ENCODE results near the gene TGM1.
A peak's percentile ranks its signal among the peaks of the same experiment; 100 is the strongest.

TGM1 gene

GRCh38 chr14:24280797-24281460 is 18.0 kb upstream of the TGM1 start:
- no peak overlapping the region for H3K4me3 Mint-ChIP-seq
- ATAC-seq, result no peak
- H3K27ac Mint-ChIP-seq, result peak overlapping the region; percentile 44 to 45

DNA sequence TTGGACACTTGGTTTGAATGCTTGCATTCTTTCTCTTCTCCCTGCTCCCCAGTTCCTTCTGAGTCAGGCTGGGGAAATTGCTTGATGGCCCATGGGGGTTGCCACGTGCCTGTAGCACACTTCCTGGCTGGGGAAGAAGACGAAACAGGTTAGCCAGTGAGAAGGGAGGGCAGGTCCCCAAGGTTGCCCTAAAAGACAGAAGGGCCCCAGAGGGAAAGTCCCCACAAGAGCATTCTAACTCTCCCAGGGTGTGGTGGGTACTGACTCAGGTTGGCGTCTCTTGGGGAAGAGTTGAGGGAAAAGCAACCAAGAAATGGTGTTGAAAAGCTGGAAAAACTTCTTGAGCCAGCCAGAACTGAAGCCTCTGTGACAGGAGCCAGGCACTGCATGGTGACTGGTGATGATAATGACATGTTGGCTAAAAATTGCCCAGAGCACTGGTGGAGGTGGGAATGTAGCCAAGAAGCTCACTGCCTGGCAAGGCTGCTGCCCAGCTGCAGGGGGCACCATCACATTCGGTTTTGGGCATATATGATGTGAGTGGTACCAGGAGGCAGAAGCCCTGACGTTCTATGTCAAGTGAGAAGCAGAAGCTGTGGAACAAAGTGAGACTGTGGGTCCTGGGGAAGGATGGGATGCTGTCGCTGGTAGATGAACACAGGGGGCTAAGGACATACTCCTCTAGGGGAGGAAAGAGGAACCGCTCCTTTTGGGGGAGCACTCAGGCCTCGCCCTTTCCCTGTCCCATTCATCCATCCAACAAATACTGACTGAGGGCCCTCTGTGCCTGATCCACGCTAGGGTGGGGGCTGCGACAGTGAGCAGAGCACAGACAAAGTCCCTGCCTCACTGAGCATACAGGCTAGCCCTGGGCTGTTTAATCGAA is 16.6 kb upstream of the TGM1 start:
- Mint-ChIP-seq H3K4me3 (peak overlapping the region; percentile 66 to 69), H3K4me1 (peaks cover 56% of the 10 kb centered on the region), H3K27ac (peak overlapping the region; percentile 14 to 76), H3K9me3 (peaks cover 0 to 6% of the 10 kb centered on the region in 2 donors), H3K27me3 (no peaks in the 10 kb centered on the region)
- DNase-seq (peak; percentile 39 to 70), ATAC-seq (peak; percentile 94)

More at GRCh38 chr14:24280797-24281460, 18.0 kb upstream of the TGM1 start:
- no peak for DNase-seq
- Mint-ChIP-seq H3K27me3 (no peaks in the 10 kb centered on the region), H3K9me3 (peaks cover 0 to 6% of the 10 kb centered on the region in 2 donors), H3K4me1 (peaks cover 55% of the 10 kb centered on the region)

DNA sequence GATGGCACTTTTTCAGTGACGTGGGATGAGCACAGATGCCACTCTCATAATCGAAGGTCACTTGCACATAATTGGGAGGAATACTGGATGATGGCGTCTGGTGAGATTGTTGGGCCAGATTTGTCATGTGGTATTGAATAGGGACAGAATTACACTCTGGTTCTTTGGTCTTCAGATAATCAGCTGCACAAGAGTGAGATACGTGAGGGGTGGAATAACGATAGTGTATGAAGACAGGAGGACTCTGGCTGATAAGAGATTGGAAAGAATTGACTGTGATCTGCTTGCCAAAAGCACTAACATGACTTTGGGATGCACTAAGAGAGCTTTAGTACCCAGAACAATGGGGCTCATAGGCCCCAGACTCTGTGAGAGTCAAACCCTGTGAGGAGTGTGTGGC is 15.4 kb upstream of the TGM1 start:
- Mint-ChIP-seq H3K9me3 (peaks cover 0 to 6% of the 10 kb centered on the region in 2 donors), H3K27ac (peak overlapping the region in 1 of 2 donors; percentile 71), H3K4me1 (peaks cover 65% of the 10 kb centered on the region), H3K4me3 (peak overlapping the region; percentile 14 to 24), H3K27me3 (no peaks in the 10 kb centered on the region)
- no peak for ATAC-seq
- no peak for DNase-seq

GRCh38 chr14:24277606-24278321 is 14.8 kb upstream of the TGM1 start:
- Mint-ChIP-seq H3K27ac (peak overlapping the region in 1 of 2 donors; percentile 71), H3K27me3 (no peaks in the 10 kb centered on the region), H3K9me3 (peaks cover 0 to 6% of the 10 kb centered on the region in 2 donors), H3K4me3 (peak overlapping the region in 1 of 2 donors; percentile 14), H3K4me1 (peaks cover 72% of the 10 kb centered on the region)
- no peak for ATAC-seq
- no peak for DNase-seq

DNA sequence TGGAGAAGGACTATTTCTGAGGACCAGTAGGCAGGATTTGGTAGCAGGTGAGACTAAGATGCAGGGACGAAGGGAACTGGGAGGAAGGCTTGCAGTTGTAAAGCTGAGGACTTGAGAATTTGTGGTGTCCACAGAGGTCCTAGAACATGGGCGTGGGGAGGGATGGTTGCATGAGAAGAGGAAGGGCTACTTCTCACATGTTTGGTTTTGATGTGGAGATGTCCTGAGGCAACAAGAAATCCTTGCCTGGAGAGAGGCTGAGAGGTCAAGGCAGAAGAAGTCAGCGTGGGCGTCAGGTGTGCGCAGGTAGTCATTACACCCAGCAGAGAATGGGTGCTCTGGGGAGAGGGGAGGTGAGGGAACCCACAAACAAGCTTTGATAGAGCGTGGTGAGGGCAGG is 14.1 kb upstream of the TGM1 start:
- H3K27me3 Mint-ChIP-seq, result no peaks in the 10 kb centered on the region
- no peak for ATAC-seq
- peaks cover 79% of the 10 kb centered on the region for H3K4me1 Mint-ChIP-seq
- no peak for DNase-seq
- H3K9me3 Mint-ChIP-seq, result peaks cover 0 to 6% of the 10 kb centered on the region in 2 donors
- H3K27ac Mint-ChIP-seq, result peak overlapping the region; percentile 4 to 51
- no peak overlapping the region for H3K4me3 Mint-ChIP-seq

DNA sequence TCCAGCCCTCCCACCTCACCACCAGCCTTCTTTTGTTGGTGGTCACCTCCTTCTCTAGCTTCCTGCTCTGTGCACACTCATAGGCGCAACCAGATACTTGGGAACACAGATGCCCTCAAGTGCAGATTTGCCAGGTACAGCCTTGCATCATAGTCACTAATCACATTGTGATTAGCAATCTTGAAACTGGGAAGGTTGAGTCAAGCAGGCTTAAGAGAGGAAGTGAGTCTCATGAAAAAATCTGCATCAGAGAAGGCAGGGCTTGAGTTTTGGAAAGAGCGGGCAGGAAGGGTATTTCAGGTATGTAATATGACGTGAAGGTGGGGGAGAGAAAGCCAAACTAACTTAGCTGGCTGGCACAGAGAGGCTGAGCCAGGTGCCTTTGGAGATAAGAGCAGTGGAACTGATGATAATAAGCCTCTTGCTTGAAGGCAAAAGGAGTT is 11.1 kb upstream of the TGM1 start:
- Mint-ChIP-seq H3K27ac (peak overlapping the region; percentile 74 to 81), H3K9me3 (peaks cover 0 to 6% of the 10 kb centered on the region in 2 donors), H3K27me3 (no peaks in the 10 kb centered on the region), H3K4me3 (peak overlapping the region; percentile 44 to 64), H3K4me1 (peaks cover 71% of the 10 kb centered on the region)
- ATAC-seq, result peak; percentile 61
- DNase-seq, result peak; percentile 46 to 76

- ATAC-seq, result no peak
- peak overlapping the region; percentile 44 to 64 for H3K4me3 Mint-ChIP-seq
- peaks cover 65% of the 10 kb centered on the region for H3K4me1 Mint-ChIP-seq
- H3K9me3 Mint-ChIP-seq, result peaks cover 0 to 5% of the 10 kb centered on the region in 2 donors
- H3K27me3 Mint-ChIP-seq, result no peaks in the 10 kb centered on the region
- H3K27ac Mint-ChIP-seq, result peak overlapping the region; percentile 74 to 81
- no peak for DNase-seq
Measured at GRCh38 chr14:24273422-24273998, 10.5 kb upstream of the TGM1 start.

GRCh38 chr14:24272467-24272866 is 9.5 kb upstream of the TGM1 start:
- no peaks in the 10 kb centered on the region for H3K9me3 Mint-ChIP-seq
- no peaks in the 10 kb centered on the region for H3K27me3 Mint-ChIP-seq
- H3K4me3 Mint-ChIP-seq, result peak overlapping the region; percentile 32 to 87
- ATAC-seq, result no peak
- no peak for DNase-seq
- peak overlapping the region in 1 of 2 donors; percentile 94 for H3K27ac Mint-ChIP-seq
- peaks cover 54% of the 10 kb centered on the region for H3K4me1 Mint-ChIP-seq

- Mint-ChIP-seq H3K9me3 (no peaks in the 10 kb centered on the region), H3K27me3 (no peaks in the 10 kb centered on the region), H3K27ac (peak overlapping the region; percentile 74 to 94), H3K4me1 (peaks cover 48% of the 10 kb centered on the region), H3K4me3 (peak overlapping the region; percentile 87 to 92)
- ATAC-seq (no peak), DNase-seq (no peak)
Measured at GRCh38 chr14:24271834-24272263, 8.9 kb upstream of the TGM1 start.

GRCh38 chr14:24271134-24271833 is 8.3 kb upstream of the TGM1 start, which contains the start of gene RABGGTA:
TSS of gene RABGGTA (minus strand) at chr14:24271597. CDS start at chr14:24271115, 482 bp downstream.
- Mint-ChIP-seq H3K4me1 (peaks cover 44% of the 10 kb centered on the region), H3K9me3 (no peaks in the 10 kb centered on the region), H3K4me3 (peak within 1 kb of the TSS; percentile 89 to 92), H3K27me3 (no peaks in the 10 kb centered on the region), H3K27ac (peak within 1 kb of the TSS; percentile 81 to 96)
- ATAC-seq (peak; percentile 88), DNase-seq (peak; percentile 92 to 95)

DNA sequence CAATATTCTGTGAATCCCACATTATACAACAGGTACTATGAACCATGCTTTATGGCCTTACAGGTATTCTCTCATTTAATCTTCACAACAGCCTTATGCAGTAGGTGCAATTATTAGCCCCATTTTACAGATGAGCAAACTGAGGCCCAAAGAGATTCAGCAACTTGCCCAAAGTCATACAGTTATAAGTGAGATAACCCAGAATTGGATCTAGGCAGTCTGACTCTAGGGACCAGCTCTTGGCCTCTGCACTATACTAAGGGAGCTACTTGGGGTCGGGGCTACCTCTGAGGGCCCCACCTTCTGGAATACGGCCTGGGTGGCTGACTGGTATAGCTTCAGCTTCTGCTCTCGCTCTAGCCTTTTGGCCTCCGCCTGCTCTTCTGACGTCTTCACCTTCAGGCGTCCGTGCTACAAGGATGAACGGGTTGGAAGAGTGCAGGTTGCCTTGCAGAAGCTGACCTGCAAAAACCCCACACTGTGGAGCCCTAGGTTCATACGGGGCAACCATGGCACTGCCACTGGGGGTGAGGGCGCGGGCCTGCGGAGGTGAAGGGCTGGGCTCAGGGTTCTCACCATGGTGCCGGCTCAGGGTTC is 7.7 kb upstream of the TGM1 start:
- no peaks in the 10 kb centered on the region for H3K9me3 Mint-ChIP-seq
- H3K4me1 Mint-ChIP-seq, result peaks cover 44% of the 10 kb centered on the region
- DNase-seq (no peak), ATAC-seq (no peak)
- peak overlapping the region; percentile 81 to 96 for H3K27ac Mint-ChIP-seq
- H3K4me3 Mint-ChIP-seq, result peak overlapping the region; percentile 89 to 92
- no peaks in the 10 kb centered on the region for H3K27me3 Mint-ChIP-seq

GRCh38 chr14:24269910-24270536 is 7.0 kb upstream of the TGM1 start:
- peaks cover 38% of the 10 kb centered on the region for H3K4me1 Mint-ChIP-seq
- no peaks in the 10 kb centered on the region for H3K9me3 Mint-ChIP-seq
- H3K27me3 Mint-ChIP-seq, result no peaks in the 10 kb centered on the region
- ATAC-seq (no peak), DNase-seq (no peak)
- H3K27ac Mint-ChIP-seq, result no peak overlapping the region
- no peak overlapping the region for H3K4me3 Mint-ChIP-seq

- peaks cover 33% of the 10 kb centered on the region for H3K4me1 Mint-ChIP-seq
- no peaks in the 10 kb centered on the region for H3K9me3 Mint-ChIP-seq
- no peak for ATAC-seq
- no peaks in the 10 kb centered on the region for H3K27me3 Mint-ChIP-seq
- H3K27ac Mint-ChIP-seq, result no peak overlapping the region
- no peak for DNase-seq
- H3K4me3 Mint-ChIP-seq, result no peak overlapping the region
Measured at GRCh38 chr14:24269368-24269767, 6.4 kb upstream of the TGM1 start.

DNA sequence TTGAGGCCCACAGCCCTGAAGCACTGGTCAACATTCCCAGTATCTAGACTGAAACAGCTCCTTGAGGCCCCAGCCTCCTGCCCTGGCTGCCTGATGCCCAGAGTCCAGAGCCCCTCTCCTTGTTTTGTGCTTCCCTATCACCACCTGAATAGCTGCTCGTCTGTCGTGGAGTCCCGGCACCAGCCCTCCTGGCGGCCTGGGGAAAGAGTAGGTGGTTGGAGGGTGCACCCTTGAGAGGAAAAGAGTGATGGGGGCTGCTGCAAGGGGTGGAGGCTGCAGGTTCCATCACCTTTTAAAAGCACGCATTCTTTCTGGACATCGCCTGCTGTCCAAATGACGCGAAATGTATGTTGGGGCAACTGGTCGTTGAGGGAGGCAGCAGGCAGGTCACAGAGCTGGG is 5.2 kb upstream of the TGM1 start:
- no peak for ATAC-seq

More for the DNA sequence above, 5.2 kb upstream of the TGM1 start:
- no peak overlapping the region for H3K4me3 Mint-ChIP-seq
- no peak for DNase-seq
- no peaks in the 10 kb centered on the region for H3K27me3 Mint-ChIP-seq
- H3K9me3 Mint-ChIP-seq, result no peaks in the 10 kb centered on the region
- peaks cover 22% of the 10 kb centered on the region for H3K4me1 Mint-ChIP-seq
- H3K27ac Mint-ChIP-seq, result no peak overlapping the region

All from stimulated activated naive CD8-positive, alpha-beta T cell treated with anti-CD3 and anti-CD28 coated beads, Interleukin-15, amount 100 ng/mL, for 72 hours (primary cell).